ENCODE measurements around the gene ADAR. TPM values are rescaled to one million over a fixed set of nuclear protein-coding genes. Genes with fewer than 3 reads are reported as not detected.

Gene ADAR
- total RNA-seq, 1 donor from 2014 or later: 146 TPM

GRCh38 chr1:154557939-154558719 is 49.9 kb downstream of the ADAR start, which contains the start of gene UBE2Q1:
TSS of gene UBE2Q1 (minus strand) at chr1:154558662. CDS start at chr1:154558553, 109 bp downstream.
- DNase-seq (ENCODE audit: low spot score): peak; percentile 49

GRCh38 chr1:154557248-154557938 is 50.6 kb downstream of the ADAR start:
- DNase-seq (ENCODE audit: low spot score): no peak

- peak; percentile 25 for DNase-seq (ENCODE audit: low spot score)
Observed at GRCh38 chr1:154556422-154556821, 51.6 kb downstream of the ADAR start.

GRCh38 chr1:154553056-154554030 is 54.6 kb downstream of the ADAR start:
- DNase-seq (ENCODE audit: low spot score): no peak

- DNase-seq (ENCODE audit: low spot score): no peak
Observed at GRCh38 chr1:154552036-154552435, 56.0 kb downstream of the ADAR start.

GRCh38 chr1:154551474-154551873 is 56.5 kb downstream of the ADAR start:
- no peak for DNase-seq (ENCODE audit: low spot score)

GRCh38 chr1:154550657-154551056 is 57.3 kb downstream of the ADAR start:
- DNase-seq (ENCODE audit: low spot score): no peak

- DNase-seq (ENCODE audit: low spot score): no peak
Observed at GRCh38 chr1:154550070-154550469, 57.9 kb downstream of the ADAR start.

- DNase-seq (ENCODE audit: low spot score): no peak
Observed at GRCh38 chr1:154549202-154549770, 58.7 kb downstream of the ADAR start.

GRCh38 chr1:154548028-154548427 is 60.0 kb downstream of the ADAR start:
- DNase-seq (ENCODE audit: low spot score): no peak

- DNase-seq (ENCODE audit: low spot score): no peak
Observed at GRCh38 chr1:154547105-154547732, 60.8 kb downstream of the ADAR start.

GRCh38 chr1:154546264-154547063 is 61.5 kb downstream of the ADAR start:
- peak; percentile 48 for DNase-seq (ENCODE audit: low spot score)

GRCh38 chr1:154541231-154541630 is 66.8 kb downstream of the ADAR start:
- DNase-seq (ENCODE audit: low spot score): no peak

GRCh38 chr1:154539486-154540483 is 68.2 kb downstream of the ADAR start:
- DNase-seq (ENCODE audit: low spot score): no peak

GRCh38 chr1:154536570-154536969 is 71.4 kb downstream of the ADAR start:
- no peak for DNase-seq (ENCODE audit: low spot score)

- DNase-seq (ENCODE audit: low spot score): no peak
Observed at GRCh38 chr1:154533952-154534844, 73.8 kb downstream of the ADAR start.

All from mucosa of gallbladder (tissue), 1 donor.